ENCODE results near the gene SH3BP5.

The SH3BP5 gene

GRCh38 chr3:15271785-15272381 is 60.5 kb downstream of the SH3BP5 start:
- H3K4me1 ChIP-seq (ENCODE audit: insufficient read depth, low read length), result 0 out of 2 replicates have a peak, but pooled peaks cover 2% of the 10 kb centered on the region
- H3K36me3 ChIP-seq (ENCODE audit: insufficient read depth, low read length), result no peaks in the 10 kb centered on the region
- H3K9me3 ChIP-seq (ENCODE audit: insufficient read depth, low read depth, low read length), result no peaks in the 10 kb centered on the region
- H3K27ac ChIP-seq (ENCODE audit: low read depth, low read length), result no peak overlapping the region
- H3K9ac ChIP-seq (ENCODE audit: low read depth, low read length), result no peak overlapping the region
- 74% methylated on average over 14 of the region's 14 CpGs for WGBS
- no peak overlapping the region for H3K4me3 ChIP-seq (ENCODE audit: low read length)
- no peaks in the 10 kb centered on the region for H3K27me3 ChIP-seq (ENCODE audit: insufficient read depth, low read length)

GRCh38 chr3:15271030-15271429 is 61.4 kb downstream of the SH3BP5 start:
- H3K4me1 ChIP-seq (ENCODE audit: insufficient read depth, low read length), result 0 out of 2 replicates have a peak, but pooled peaks cover 2% of the 10 kb centered on the region
- no peak overlapping the region for H3K4me3 ChIP-seq (ENCODE audit: low read length)
- WGBS, result 96% methylated on average over 4 of the region's 4 CpGs
- no peaks in the 10 kb centered on the region for H3K9me3 ChIP-seq (ENCODE audit: insufficient read depth, low read depth, low read length)
- H3K36me3 ChIP-seq (ENCODE audit: insufficient read depth, low read length), result no peaks in the 10 kb centered on the region
- no peaks in the 10 kb centered on the region for H3K27me3 ChIP-seq (ENCODE audit: insufficient read depth, low read length)
- no peak overlapping the region for H3K27ac ChIP-seq (ENCODE audit: low read depth, low read length)
- no peak overlapping the region for H3K9ac ChIP-seq (ENCODE audit: low read depth, low read length)

GRCh38 chr3:15269091-15269989 is 63.0 kb downstream of the SH3BP5 start:
- no peak overlapping the region for H3K9ac ChIP-seq (ENCODE audit: low read depth, low read length)
- H3K36me3 ChIP-seq (ENCODE audit: insufficient read depth, low read length), result no peaks in the 10 kb centered on the region
- H3K9me3 ChIP-seq (ENCODE audit: insufficient read depth, low read depth, low read length), result no peaks in the 10 kb centered on the region
- no peak overlapping the region for H3K4me3 ChIP-seq (ENCODE audit: low read length)
- WGBS, result 66% methylated on average over 29 of the region's 29 CpGs
- H3K27ac ChIP-seq (ENCODE audit: low read depth, low read length), result no peak overlapping the region
- no peaks in the 10 kb centered on the region for H3K27me3 ChIP-seq (ENCODE audit: insufficient read depth, low read length)
- 0 out of 2 replicates have a peak, but pooled peaks cover 2% of the 10 kb centered on the region for H3K4me1 ChIP-seq (ENCODE audit: insufficient read depth, low read length)

GRCh38 chr3:15268033-15268631 is 64.3 kb downstream of the SH3BP5 start:
- H3K27ac ChIP-seq (ENCODE audit: low read depth, low read length), result no peak overlapping the region
- no peaks in the 10 kb centered on the region for H3K9me3 ChIP-seq (ENCODE audit: insufficient read depth, low read depth, low read length)
- no peaks in the 10 kb centered on the region for H3K27me3 ChIP-seq (ENCODE audit: insufficient read depth, low read length)
- H3K4me1 ChIP-seq (ENCODE audit: insufficient read depth, low read length), result 0 out of 2 replicates have a peak, but pooled peaks cover 2% of the 10 kb centered on the region
- no peak overlapping the region for H3K4me3 ChIP-seq (ENCODE audit: low read length)
- H3K36me3 ChIP-seq (ENCODE audit: insufficient read depth, low read length), result no peaks in the 10 kb centered on the region
- WGBS, result 46% methylated on average over 15 of the region's 15 CpGs
- H3K9ac ChIP-seq (ENCODE audit: low read depth, low read length), result no peak overlapping the region

GRCh38 chr3:15267502-15267901 is 64.9 kb downstream of the SH3BP5 start:
- no peak overlapping the region for H3K27ac ChIP-seq (ENCODE audit: low read depth, low read length)
- no peaks in the 10 kb centered on the region for H3K27me3 ChIP-seq (ENCODE audit: insufficient read depth, low read length)
- 96% methylated on average over 3 of the region's 3 CpGs for WGBS
- H3K4me1 ChIP-seq (ENCODE audit: insufficient read depth, low read length), result 0 out of 2 replicates have a peak, but pooled peaks cover 2% of the 10 kb centered on the region
- H3K36me3 ChIP-seq (ENCODE audit: insufficient read depth, low read length), result no peaks in the 10 kb centered on the region
- no peak overlapping the region for H3K9ac ChIP-seq (ENCODE audit: low read depth, low read length)
- no peak overlapping the region for H3K4me3 ChIP-seq (ENCODE audit: low read length)
- H3K9me3 ChIP-seq (ENCODE audit: insufficient read depth, low read depth, low read length), result no peaks in the 10 kb centered on the region

- Histone ChIP-seq H3K27me3 (ENCODE audit: insufficient read depth, low read length) (no peaks in the 10 kb centered on the region), H3K4me3 (ENCODE audit: low read length) (no peak overlapping the region), H3K9ac (ENCODE audit: low read depth, low read length) (no peak overlapping the region), H3K4me1 (ENCODE audit: insufficient read depth, low read length) (0 out of 2 replicates have a peak, but pooled peaks cover 2% of the 10 kb centered on the region), H3K36me3 (ENCODE audit: insufficient read depth, low read length) (no peaks in the 10 kb centered on the region), H3K27ac (ENCODE audit: low read depth, low read length) (no peak overlapping the region), H3K9me3 (ENCODE audit: insufficient read depth, low read depth, low read length) (no peaks in the 10 kb centered on the region)
- 91% methylated on average over 13 of the region's 13 CpGs for WGBS
Observed at GRCh38 chr3:15266510-15267376, 65.6 kb downstream of the SH3BP5 start.

GRCh38 chr3:15265655-15266509 is 66.5 kb downstream of the SH3BP5 start:
- Histone ChIP-seq H3K27ac (ENCODE audit: low read depth, low read length) (no peak overlapping the region), H3K27me3 (ENCODE audit: insufficient read depth, low read length) (no peaks in the 10 kb centered on the region), H3K9ac (ENCODE audit: low read depth, low read length) (no peak overlapping the region), H3K9me3 (ENCODE audit: insufficient read depth, low read depth, low read length) (no peaks in the 10 kb centered on the region), H3K36me3 (ENCODE audit: insufficient read depth, low read length) (no peaks in the 10 kb centered on the region), H3K4me3 (ENCODE audit: low read length) (no peak overlapping the region), H3K4me1 (ENCODE audit: insufficient read depth, low read length) (0 out of 2 replicates have a peak, but pooled peaks cover 2% of the 10 kb centered on the region)
- WGBS, result 94% methylated on average over 19 of the region's 19 CpGs

GRCh38 chr3:15264486-15264885 is 67.9 kb downstream of the SH3BP5 start:
- H3K9ac ChIP-seq (ENCODE audit: low read depth, low read length), result no peak overlapping the region
- H3K9me3 ChIP-seq (ENCODE audit: insufficient read depth, low read depth, low read length), result no peaks in the 10 kb centered on the region
- H3K36me3 ChIP-seq (ENCODE audit: insufficient read depth, low read length), result peaks cover 10% of the 10 kb centered on the region; the same call in 1 of the 2 replicates
- H3K4me3 ChIP-seq (ENCODE audit: low read length), result no peak overlapping the region
- H3K27me3 ChIP-seq (ENCODE audit: insufficient read depth, low read length), result no peaks in the 10 kb centered on the region
- WGBS, result 93% methylated on average over 1 of the region's 2 CpGs
- H3K27ac ChIP-seq (ENCODE audit: low read depth, low read length), result no peak overlapping the region
- H3K4me1 ChIP-seq (ENCODE audit: insufficient read depth, low read length), result 0 out of 2 replicates have a peak, but pooled peaks cover 2% of the 10 kb centered on the region

GRCh38 chr3:15263926-15264325 is 68.5 kb downstream of the SH3BP5 start:
- WGBS, result 97% methylated on average over 2 of the region's 2 CpGs
- no peak overlapping the region for H3K27ac ChIP-seq (ENCODE audit: low read depth, low read length)
- H3K27me3 ChIP-seq (ENCODE audit: insufficient read depth, low read length), result no peaks in the 10 kb centered on the region
- H3K4me1 ChIP-seq (ENCODE audit: insufficient read depth, low read length), result 0 out of 2 replicates have a peak, but pooled peaks cover 2% of the 10 kb centered on the region
- no peaks in the 10 kb centered on the region for H3K9me3 ChIP-seq (ENCODE audit: insufficient read depth, low read depth, low read length)
- H3K36me3 ChIP-seq (ENCODE audit: insufficient read depth, low read length), result peaks cover 16% of the 10 kb centered on the region
- no peak overlapping the region for H3K4me3 ChIP-seq (ENCODE audit: low read length)
- H3K9ac ChIP-seq (ENCODE audit: low read depth, low read length), result no peak overlapping the region

- Histone ChIP-seq H3K4me1 (ENCODE audit: insufficient read depth, low read length) (0 out of 2 replicates have a peak, but pooled peaks cover under 1% of the 10 kb centered on the region), H3K9ac (ENCODE audit: low read depth, low read length) (no peak overlapping the region), H3K27ac (ENCODE audit: low read depth, low read length) (no peak overlapping the region), H3K27me3 (ENCODE audit: insufficient read depth, low read length) (no peaks in the 10 kb centered on the region), H3K36me3 (ENCODE audit: insufficient read depth, low read length) (peaks cover 23% of the 10 kb centered on the region), H3K9me3 (ENCODE audit: insufficient read depth, low read depth, low read length) (no peaks in the 10 kb centered on the region), H3K4me3 (ENCODE audit: low read length) (no peak overlapping the region)
- 96% methylated on average over 4 of the region's 4 CpGs for WGBS
Observed at GRCh38 chr3:15263120-15263519, 69.3 kb downstream of the SH3BP5 start.
